ENCODE results near the gene DRGX. TPM values are rescaled to one million over a fixed set of nuclear protein-coding genes. Genes with fewer than 3 reads are reported as not detected.

The DRGX gene
- not detected in 2 replicates for total RNA-seq

GRCh38 chr10:49395741-49396665 lies at the start of gene DRGX:
DRGX (minus strand) TSS chr10:49396089; CDS start chr10:49395440, 649 bp downstream.
- DNase-seq (ENCODE audit: low read depth) (no peak), FAIRE-seq (no peak)
- TF ChIP-seq CTCF (IDR thresholded peaks at IDR 0.05; ENCODE audit: insufficient read depth, low read length, severe bottlenecking): no peak
- no peaks in the 10 kb centered on the region for H3K36me3 ChIP-seq (ENCODE audit: control insufficient read depth, insufficient read depth, low read length)
- H3K4me3 ChIP-seq (ENCODE audit: low read depth, low read length): no peak within 1 kb of the TSS
- peaks cover 49% of the 10 kb centered on the region for H3K27me3 ChIP-seq (ENCODE audit: control insufficient read depth, insufficient read depth, low read length)

- Histone ChIP-seq H3K4me3 (ENCODE audit: low read depth, low read length) (no peak overlapping the region), H3K27me3 (ENCODE audit: control insufficient read depth, insufficient read depth, low read length) (no peaks in the 10 kb centered on the region), H3K36me3 (ENCODE audit: control insufficient read depth, insufficient read depth, low read length) (no peaks in the 10 kb centered on the region)
- DNase-seq (ENCODE audit: low read depth) (no peak), FAIRE-seq (no peak)
- no peak for TF ChIP-seq CTCF (IDR thresholded peaks at IDR 0.05; ENCODE audit: insufficient read depth, low read length, severe bottlenecking)
Measured at GRCh38 chr10:49444349-49444748, 48.5 kb upstream of the DRGX start.

GRCh38 chr10:49442863-49443262 lies 47.0 kb upstream of the DRGX start:
- DNase-seq (ENCODE audit: low read depth): no peak
- Histone ChIP-seq H3K27me3 (ENCODE audit: control insufficient read depth, insufficient read depth, low read length) (no peaks in the 10 kb centered on the region), H3K36me3 (ENCODE audit: control insufficient read depth, insufficient read depth, low read length) (no peaks in the 10 kb centered on the region), H3K4me3 (ENCODE audit: low read depth, low read length) (no peak overlapping the region)
- no peak for TF ChIP-seq CTCF (IDR thresholded peaks at IDR 0.05; ENCODE audit: insufficient read depth, low read length, severe bottlenecking)
- no peak for FAIRE-seq

- no peak overlapping the region for H3K4me3 ChIP-seq (ENCODE audit: low read depth, low read length)
- no peaks in the 10 kb centered on the region for H3K36me3 ChIP-seq (ENCODE audit: control insufficient read depth, insufficient read depth, low read length)
- DNase-seq (ENCODE audit: low read depth) (no peak), FAIRE-seq (no peak)
- TF ChIP-seq CTCF (IDR thresholded peaks at IDR 0.05; ENCODE audit: insufficient read depth, low read length, severe bottlenecking): no peak
- no peaks in the 10 kb centered on the region for H3K27me3 ChIP-seq (ENCODE audit: control insufficient read depth, insufficient read depth, low read length)
Measured at GRCh38 chr10:49441488-49442476, 45.9 kb upstream of the DRGX start.

GRCh38 chr10:49435225-49435624 lies 39.3 kb upstream of the DRGX start:
- H3K36me3 ChIP-seq (ENCODE audit: control insufficient read depth, insufficient read depth, low read length): no peaks in the 10 kb centered on the region
- H3K27me3 ChIP-seq (ENCODE audit: control insufficient read depth, insufficient read depth, low read length): no peaks in the 10 kb centered on the region
- DNase-seq (ENCODE audit: low read depth): no peak
- no peak for FAIRE-seq
- H3K4me3 ChIP-seq (ENCODE audit: low read depth, low read length): no peak overlapping the region
- TF ChIP-seq CTCF (IDR thresholded peaks at IDR 0.05; ENCODE audit: insufficient read depth, low read length, severe bottlenecking): no peak

Data from bronchial epithelial cell (primary cell).